Body of pancreas (tissue), 4 donors: Measurements from ENCODE around the gene ARMC6.

Experiments
- POLR2A ChIP-seq, 3 donors: fragments of 450-650 bp; IDR thresholded peaks; one replicate each; pipeline ENCODE4 v1.6.1; 2016; ENCODE audit warnings: antibody characterized with exemption in 3 of 3, mild to moderate bottlenecking in 2 of 3
- TF ChIP-seq, protein P1 (sequence below), 7 experiments: fragments of 450-650 bp in 4 of 7; fragments of 200-600 bp in 3 of 7; sonication (generic) in 3 of 7; IDR thresholded peaks; one replicate each; pipeline ENCODE4 v1.5.1; 2016 to 2019; ENCODE audit warnings: antibody characterized with exemption in 7 of 7

DNA sequence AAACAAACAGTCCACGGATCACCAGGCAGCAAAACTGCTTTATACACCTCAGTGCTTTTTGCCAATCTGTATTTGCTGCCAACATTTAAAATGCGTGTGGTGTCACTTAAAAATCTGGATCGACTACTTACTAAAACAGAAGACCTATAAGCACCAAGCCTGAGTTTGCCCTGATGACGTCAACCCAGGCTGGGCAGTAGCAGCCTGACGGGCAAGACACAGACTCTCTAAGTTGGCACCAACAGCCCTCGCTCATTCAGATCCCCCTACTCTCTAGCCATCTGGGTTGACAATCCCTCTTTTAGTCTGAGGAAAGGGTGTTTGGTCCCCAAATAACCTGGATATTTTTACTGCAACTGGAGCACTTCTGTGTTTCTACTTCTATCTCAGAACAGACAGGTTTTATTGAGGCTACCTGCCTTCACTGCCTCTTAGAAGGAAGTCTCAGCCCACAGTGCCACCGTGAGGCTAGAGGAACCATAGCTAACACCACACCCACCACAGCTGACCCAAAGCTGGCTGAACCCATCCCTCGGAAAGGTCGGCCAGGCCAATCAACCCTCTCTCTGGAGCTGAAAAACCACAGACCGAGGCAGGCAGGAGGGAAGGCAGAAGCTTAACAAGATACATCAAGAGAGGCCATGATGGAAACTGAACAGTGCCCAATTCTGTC is 7.0 kb upstream of the ARMC6 start:
- no peak for TF ChIP-seq POLR2A (IDR thresholded peaks at IDR 0.05)
- TF ChIP-seq, protein P1, sequence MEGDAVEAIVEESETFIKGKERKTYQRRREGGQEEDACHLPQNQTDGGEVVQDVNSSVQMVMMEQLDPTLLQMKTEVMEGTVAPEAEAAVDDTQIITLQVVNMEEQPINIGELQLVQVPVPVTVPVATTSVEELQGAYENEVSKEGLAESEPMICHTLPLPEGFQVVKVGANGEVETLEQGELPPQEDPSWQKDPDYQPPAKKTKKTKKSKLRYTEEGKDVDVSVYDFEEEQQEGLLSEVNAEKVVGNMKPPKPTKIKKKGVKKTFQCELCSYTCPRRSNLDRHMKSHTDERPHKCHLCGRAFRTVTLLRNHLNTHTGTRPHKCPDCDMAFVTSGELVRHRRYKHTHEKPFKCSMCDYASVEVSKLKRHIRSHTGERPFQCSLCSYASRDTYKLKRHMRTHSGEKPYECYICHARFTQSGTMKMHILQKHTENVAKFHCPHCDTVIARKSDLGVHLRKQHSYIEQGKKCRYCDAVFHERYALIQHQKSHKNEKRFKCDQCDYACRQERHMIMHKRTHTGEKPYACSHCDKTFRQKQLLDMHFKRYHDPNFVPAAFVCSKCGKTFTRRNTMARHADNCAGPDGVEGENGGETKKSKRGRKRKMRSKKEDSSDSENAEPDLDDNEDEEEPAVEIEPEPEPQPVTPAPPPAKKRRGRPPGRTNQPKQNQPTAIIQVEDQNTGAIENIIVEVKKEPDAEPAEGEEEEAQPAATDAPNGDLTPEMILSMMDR (IDR thresholded peaks at IDR 0.05), result peak in 3 of 7 experiments; percentile 16 to 29 (median 28)
